Activated T-helper 1 cell treated with anti-CD3 and anti-CD28 coated beads, Interleukin-2, amount 50 U/mL, for 16 hours (primary cell): ENCODE measurements around the gene LYST.
"Not testable (repeated sequence)": the region's sequence is repeated elsewhere in the genome, so short reads cannot be mapped to it uniquely, and the experiment has no call there.

Experiments used
- DNase-seq, 2 donors: peaks; one replicate each; pipeline ENCODE4 v3.0.0-alpha.2; 2020; ENCODE audit warnings: low read depth in 1 of 2, low spot score in 1 of 2

Gene LYST

GRCh38 chr1:235859789-235860188, 6.9 kb downstream of the LYST start:
- DNase-seq, result no peak

- no peak for DNase-seq
Measured at GRCh38 chr1:235858766-235859165, 7.9 kb downstream of the LYST start.

- DNase-seq, result no peak
Measured at GRCh38 chr1:235857756-235858155, 8.9 kb downstream of the LYST start.

- no peak for DNase-seq
Measured at GRCh38 chr1:235855811-235856429, 10.8 kb downstream of the LYST start.

- no peak for DNase-seq
Measured at GRCh38 chr1:235854347-235854746, 12.4 kb downstream of the LYST start.

- no peak for DNase-seq
Measured at GRCh38 chr1:235853653-235854052, 13.1 kb downstream of the LYST start.

GRCh38 chr1:235852887-235853286, 13.8 kb downstream of the LYST start:
- no peak for DNase-seq

GRCh38 chr1:235851939-235852338, 14.8 kb downstream of the LYST start:
- DNase-seq, result no peak

GRCh38 chr1:235848251-235848650, 18.5 kb downstream of the LYST start:
- DNase-seq, result not testable (repeated sequence)

GRCh38 chr1:235845656-235846107, 21.0 kb downstream of the LYST start:
- DNase-seq, result not testable (repeated sequence)

- DNase-seq, result no peak
Measured at GRCh38 chr1:235844776-235845175, 21.9 kb downstream of the LYST start.

- no peak for DNase-seq
Measured at GRCh38 chr1:235843461-235843961, 23.2 kb downstream of the LYST start.

- DNase-seq, result no peak
Measured at GRCh38 chr1:235841938-235842545, 24.7 kb downstream of the LYST start.

GRCh38 chr1:235838021-235838420, 28.7 kb downstream of the LYST start:
- no peak for DNase-seq

- DNase-seq, result no peak
Measured at GRCh38 chr1:235835226-235835625, 31.5 kb downstream of the LYST start.

- DNase-seq, result no peak
Measured at GRCh38 chr1:235834620-235835019, 32.1 kb downstream of the LYST start.

GRCh38 chr1:235832011-235832410, 34.7 kb downstream of the LYST start:
- no peak for DNase-seq

- DNase-seq, result no peak
Measured at GRCh38 chr1:235831148-235831547, 35.6 kb downstream of the LYST start.

- no peak for DNase-seq
Measured at GRCh38 chr1:235826102-235826854, 40.4 kb downstream of the LYST start.

- no peak for DNase-seq
Measured at GRCh38 chr1:235825229-235825628, 41.5 kb downstream of the LYST start.

GRCh38 chr1:235823684-235824083, 43.0 kb downstream of the LYST start:
- DNase-seq, result no peak

- no peak for DNase-seq
Measured at GRCh38 chr1:235822685-235823084, 44.0 kb downstream of the LYST start.
